ENCODE data around the gene VTI1A. TPM values are rescaled to one million over a fixed set of nuclear protein-coding genes. Genes with fewer than 3 reads are reported as not detected.

VTI1A gene
- total and polyA plus RNA-seq, 2 experiments from 2014 or later: 26.8 to 31.0 TPM

DNA sequence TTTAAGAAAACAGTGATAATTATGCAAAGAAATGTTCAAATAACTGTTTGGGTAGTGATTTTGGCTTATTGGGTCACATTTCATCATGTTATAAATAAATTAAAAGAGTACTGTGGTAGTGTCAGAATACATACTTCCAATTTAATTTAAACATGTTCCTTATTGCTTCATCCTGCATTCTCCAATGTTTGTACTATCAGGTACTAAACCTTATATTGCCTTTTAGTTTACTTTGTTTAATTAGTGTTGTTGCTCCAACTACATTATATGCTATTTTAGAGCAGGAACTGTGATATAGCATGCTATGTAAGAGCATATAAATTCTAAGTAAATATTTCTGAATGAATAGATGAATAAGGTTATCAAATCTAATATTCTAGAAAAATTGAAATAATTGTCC is 40.9 kb downstream of the VTI1A start (continued):
- TF ChIP-seq REST (IDR thresholded peaks at IDR 0.05; ENCODE audit: unreplicated experiment) (no peak), EZH2phosphoT487 (IDR thresholded peaks at IDR 0.05; ENCODE audit: unreplicated experiment) (no peak), POLR2AphosphoS5 (IDR thresholded peaks at IDR 0.05; ENCODE audit: low read depth) (no peak)

DNA sequence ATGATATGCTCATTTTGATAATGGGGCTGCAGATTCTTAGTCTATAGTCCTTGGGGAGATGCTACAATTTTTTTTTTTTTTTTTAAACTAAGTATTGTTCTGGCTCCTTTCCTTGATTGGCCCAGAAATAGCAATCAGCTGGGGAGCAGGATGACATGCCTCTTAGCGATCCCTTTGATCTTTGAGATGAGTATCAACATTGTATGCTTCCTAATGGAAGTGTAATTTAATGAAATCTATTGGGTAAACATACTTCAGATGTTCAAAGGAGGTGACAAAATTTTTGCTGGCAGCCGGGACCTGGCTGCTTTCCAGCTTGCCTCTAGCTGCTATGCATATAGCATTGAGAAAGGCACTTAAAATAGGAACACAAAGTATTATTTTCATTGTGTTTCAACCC is 43.5 kb downstream of the VTI1A start:
- no peaks in the 10 kb centered on the region for H3K27me3 Mint-ChIP-seq (ENCODE audit: insufficient read depth, low read depth, poor library complexity)
- no peaks in the 10 kb centered on the region for H4K20me1 ChIP-seq (replicated peaks; ENCODE audit: insufficient read depth)
- H3K36me3 ChIP-seq (ENCODE audit: insufficient read depth): no peaks in the 10 kb centered on the region
- H3K27ac ChIP-seq (ENCODE audit: low read depth): no peak overlapping the region
- H3K27ac Mint-ChIP-seq: no peak overlapping the region
- no peak overlapping the region for H3K4me3 Mint-ChIP-seq
- peaks cover 14% of the 10 kb centered on the region; the same call in 2 of the 3 replicates for H3K4me1 Mint-ChIP-seq
- DNase-seq (ENCODE audit: low spot score): no peak
- H3K4me1 ChIP-seq (ENCODE audit: insufficient read depth): peaks cover 10% of the 10 kb centered on the region; the same call in 1 of the 2 replicates
- no peak overlapping the region for H3K4me2 ChIP-seq
- H3K4me3 ChIP-seq: no peak overlapping the region
- no peak overlapping the region for H2AFZ ChIP-seq
- H3K9me3 Mint-ChIP-seq: no peaks in the 10 kb centered on the region
- 0 out of 2 replicates have a peak, but pooled peaks cover 11% of the 10 kb centered on the region for H3K79me2 ChIP-seq (replicated peaks; ENCODE audit: insufficient read depth)
- no peaks in the 10 kb centered on the region for H3K36me3 Mint-ChIP-seq (ENCODE audit: low read depth)
- H3K9me2 ChIP-seq (ENCODE audit: insufficient read depth): no peaks in the 10 kb centered on the region
- H3F3A ChIP-seq (replicated peaks; ENCODE audit: low read depth): no peaks in the 10 kb centered on the region
- ATAC-seq: no peak
- H3K27me3 ChIP-seq (ENCODE audit: insufficient read depth): no peaks in the 10 kb centered on the region
- TF ChIP-seq ZNF462 (CRISPR knock-in tag; IDR thresholded peaks at IDR 0.05): no peak
- no peak for TF ChIP-seq EZH2phosphoT487 (IDR thresholded peaks at IDR 0.05; ENCODE audit: unreplicated experiment)
- TF ChIP-seq JUNB (IDR thresholded peaks at IDR 0.05; ENCODE audit: unreplicated experiment): no peak
- TF ChIP-seq CREB1 (CRISPR knock-in tag; IDR thresholded peaks at IDR 0.05; ENCODE audit: low read depth): no peak
- TF ChIP-seq REST (IDR thresholded peaks at IDR 0.05; ENCODE audit: unreplicated experiment): no peak
- no peak for TF ChIP-seq NANOG (IDR thresholded peaks at IDR 0.05; ENCODE audit: borderline replicate concordance)
- no peak for TF ChIP-seq ZNF114 (CRISPR knock-in tag; IDR thresholded peaks at IDR 0.05)
- TF ChIP-seq STAT1 (IDR thresholded peaks at IDR 0.05; ENCODE audit: unreplicated experiment): no peak
- no peak for TF ChIP-seq EZH2 (IDR thresholded peaks at IDR 0.05; ENCODE audit: low read depth, unreplicated experiment)
- no peak for TF ChIP-seq POLR2AphosphoS5 (IDR thresholded peaks at IDR 0.05; ENCODE audit: low read depth)
- no peak for TF ChIP-seq ETS1 (IDR thresholded peaks at IDR 0.05)
